ENCODE results near the gene ALPK3. TPM values are rescaled to one million over a fixed set of nuclear protein-coding genes. Genes with fewer than 3 reads are reported as not detected.

ALPK3 gene
- polyA plus RNA-seq, 3 donors from 2014 or later: not detected

DNA sequence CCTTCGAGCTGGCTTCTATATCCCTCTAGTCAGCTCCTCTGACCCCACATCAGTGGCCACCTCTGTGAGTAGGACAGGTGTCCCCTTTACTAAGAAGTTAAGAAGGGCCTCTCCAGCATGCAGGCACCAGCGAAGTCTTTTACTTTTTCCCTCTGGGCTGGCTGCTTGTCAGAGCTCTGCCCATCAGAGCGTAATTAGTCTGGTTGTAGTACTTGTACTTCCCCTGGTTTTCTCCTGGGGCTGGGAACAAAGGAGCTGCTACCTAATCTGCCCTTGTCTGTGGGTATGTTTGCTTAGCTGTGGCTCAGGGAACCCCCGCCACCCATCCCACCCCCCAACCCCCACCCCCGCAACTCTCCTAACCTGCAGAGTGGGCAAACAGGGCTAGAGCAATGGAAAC, 27.4 kb upstream of the ALPK3 start:
- Mint-ChIP-seq H3K4me1 (peaks cover 40 to 60% of the 10 kb centered on the region in 2 donors), H3K9me3 (no peaks in the 10 kb centered on the region), H3K27ac (peak overlapping the region in 3 of 6 donors; percentile 41 to 74 (median 53)), H3K36me3 (peaks cover 6 to 27% (median 15%) of the 10 kb centered on the region in 3 donors), H3K27me3 (ENCODE audit: low read depth in 3 of 3) (peaks cover 0 to 3% (median 0%) of the 10 kb centered on the region in 3 donors), H3K4me3 (no peak overlapping the region)
- no peak for DNase-seq

DNA sequence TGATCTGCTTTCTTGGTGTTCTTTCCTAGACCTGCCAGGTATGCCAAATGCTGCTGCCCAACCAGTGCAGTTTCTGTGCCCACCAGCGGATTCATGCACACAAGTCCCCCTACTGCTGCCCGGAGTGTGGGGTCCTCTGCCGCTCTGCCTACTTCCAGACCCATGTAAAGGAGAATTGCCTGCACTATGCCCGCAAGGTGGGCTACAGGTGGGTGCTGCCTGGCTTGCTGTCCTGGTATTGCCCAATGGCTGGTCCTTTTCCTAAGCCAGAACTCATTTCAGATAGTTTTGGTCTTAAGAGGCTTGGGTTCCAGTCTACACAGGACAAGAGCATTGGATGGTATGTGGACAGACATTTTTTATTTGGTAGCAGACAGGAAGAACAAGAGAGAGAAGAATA, 26.5 kb upstream of the ALPK3 start:
- H3K9me3 Mint-ChIP-seq: no peaks in the 10 kb centered on the region
- H3K4me3 Mint-ChIP-seq: peak overlapping the region in 1 of 5 donors; percentile 11
- peaks cover 0 to 3% (median 0%) of the 10 kb centered on the region in 3 donors for H3K27me3 Mint-ChIP-seq (ENCODE audit: low read depth in 3 of 3)
- H3K4me1 Mint-ChIP-seq: peaks cover 31 to 51% of the 10 kb centered on the region in 2 donors
- no peak for DNase-seq
- H3K36me3 Mint-ChIP-seq: peaks cover 6 to 19% (median 13%) of the 10 kb centered on the region in 3 donors
- peak overlapping the region; percentile 13 to 83 (median 47) for H3K27ac Mint-ChIP-seq

DNA sequence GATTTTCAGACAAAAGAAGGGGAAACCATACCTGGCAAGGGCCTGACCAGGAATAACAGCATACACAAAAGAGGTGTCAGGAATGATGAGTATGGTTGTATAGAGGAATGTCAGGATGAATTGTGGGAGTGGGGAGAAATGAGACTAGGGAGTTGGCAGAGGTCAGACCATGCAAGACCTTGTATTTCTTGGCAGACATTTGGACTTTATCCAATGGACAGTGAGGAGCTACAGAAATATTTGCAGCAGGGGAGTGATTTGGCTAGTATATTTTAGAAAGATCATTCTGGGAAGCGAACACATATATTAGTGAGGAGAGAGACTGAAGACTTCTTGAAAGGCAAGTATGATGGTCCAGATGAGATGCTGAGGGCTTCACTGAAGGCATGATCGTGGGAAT, 25.4 kb upstream of the ALPK3 start:
- H3K36me3 Mint-ChIP-seq: peaks cover 6 to 20% (median 17%) of the 10 kb centered on the region in 3 donors
- H3K4me3 Mint-ChIP-seq: no peak overlapping the region
- DNase-seq: no peak
- H3K4me1 Mint-ChIP-seq: peaks cover 23 to 48% of the 10 kb centered on the region in 2 donors
- H3K27ac Mint-ChIP-seq: peak overlapping the region in 4 of 6 donors; percentile 1 to 19 (median 16)
- peaks cover 0 to 3% (median 0%) of the 10 kb centered on the region in 3 donors for H3K27me3 Mint-ChIP-seq (ENCODE audit: low read depth in 3 of 3)
- H3K9me3 Mint-ChIP-seq: no peaks in the 10 kb centered on the region

DNA sequence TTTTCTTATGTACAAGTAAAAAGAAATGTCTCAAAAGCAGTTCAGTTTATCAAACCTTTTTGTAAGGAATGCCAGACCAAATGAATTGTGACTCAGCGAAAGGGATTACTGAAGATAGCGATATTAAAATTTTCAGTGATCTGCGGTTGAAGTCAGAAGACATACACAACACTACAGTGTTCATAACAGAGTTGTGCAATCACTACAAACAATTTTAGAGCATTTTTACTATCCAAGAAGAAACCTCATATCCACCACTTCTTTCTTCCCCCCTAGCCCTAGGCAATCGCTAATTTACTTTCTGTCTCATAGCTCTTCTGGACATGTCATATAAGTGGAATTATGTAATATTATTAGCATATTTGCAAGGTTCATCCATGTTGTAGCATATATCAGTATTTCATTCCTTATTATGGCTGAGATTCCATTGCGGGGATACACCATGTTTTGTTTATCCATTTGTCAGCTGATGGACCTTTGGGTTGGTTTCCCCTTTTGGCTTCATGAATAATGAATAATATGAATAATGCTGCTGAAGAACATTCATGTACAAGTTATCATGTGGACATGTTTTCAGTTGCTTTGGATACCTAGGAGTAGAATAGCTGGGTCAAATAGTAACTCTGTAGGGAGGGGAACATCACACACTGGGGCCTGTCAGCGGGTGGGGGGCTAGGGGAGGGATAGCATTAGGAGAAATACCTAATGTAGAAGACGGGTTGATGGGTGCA, 23.6 kb upstream of the ALPK3 start:
- Mint-ChIP-seq H3K4me1 (peaks cover 9 to 32% of the 10 kb centered on the region in 2 donors), H3K4me3 (no peak overlapping the region), H3K27ac (no peak overlapping the region), H3K27me3 (ENCODE audit: low read depth in 3 of 3) (peaks cover 0 to 3% (median 0%) of the 10 kb centered on the region in 3 donors), H3K9me3 (no peaks in the 10 kb centered on the region), H3K36me3 (peaks cover 6 to 23% (median 17%) of the 10 kb centered on the region in 3 donors)
- no peak for DNase-seq

DNA sequence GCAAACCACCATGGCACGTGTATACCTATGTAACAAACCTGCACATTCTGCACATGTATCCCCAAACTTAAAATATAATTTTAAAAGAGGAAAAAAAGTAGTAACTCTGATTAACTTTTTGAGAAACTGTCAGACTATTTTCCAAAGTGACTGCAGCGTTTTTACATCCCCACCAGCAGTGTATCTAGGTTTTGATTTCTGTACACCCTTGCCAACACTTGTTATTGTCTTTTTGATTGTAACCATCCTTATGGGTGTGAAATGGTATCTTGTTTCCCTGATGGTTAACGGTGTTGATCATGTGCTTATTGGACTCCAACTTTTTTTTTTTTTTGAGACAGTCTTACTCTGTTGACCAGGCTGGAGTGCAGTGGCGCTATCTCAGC, 23.0 kb upstream of the ALPK3 start:
- no peaks in the 10 kb centered on the region for H3K9me3 Mint-ChIP-seq
- peaks cover 8 to 28% of the 10 kb centered on the region in 2 donors for H3K4me1 Mint-ChIP-seq
- no peak overlapping the region for H3K4me3 Mint-ChIP-seq
- DNase-seq: no peak
- H3K36me3 Mint-ChIP-seq: peaks cover 6 to 23% (median 17%) of the 10 kb centered on the region in 3 donors
- peaks cover 0 to 3% (median 0%) of the 10 kb centered on the region in 3 donors for H3K27me3 Mint-ChIP-seq (ENCODE audit: low read depth in 3 of 3)
- H3K27ac Mint-ChIP-seq: no peak overlapping the region

DNA sequence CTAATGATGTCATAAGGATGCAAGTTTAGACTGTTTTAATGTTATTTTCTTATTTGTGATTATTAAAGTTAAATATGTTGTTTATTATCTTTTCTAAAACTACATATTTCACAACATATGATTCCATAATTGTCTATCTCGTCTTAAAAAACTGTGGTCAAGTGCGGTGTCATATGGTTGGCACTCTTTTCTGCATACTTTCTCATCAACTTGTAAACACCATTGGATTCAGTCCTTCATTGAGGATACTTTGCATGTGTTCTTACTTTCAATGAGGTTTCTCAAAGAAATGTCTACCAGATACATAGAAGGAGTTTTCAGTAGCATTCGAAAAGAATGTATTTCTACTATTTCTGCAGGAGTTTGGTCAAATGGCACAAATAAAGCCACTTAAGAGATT, 22.0 kb upstream of the ALPK3 start:
- Mint-ChIP-seq H3K27me3 (ENCODE audit: low read depth in 3 of 3) (peaks cover 0 to 3% (median 0%) of the 10 kb centered on the region in 3 donors), H3K27ac (no peak overlapping the region), H3K36me3 (peaks cover 6 to 24% (median 19%) of the 10 kb centered on the region in 3 donors), H3K4me1 (peaks cover 4 to 20% of the 10 kb centered on the region in 2 donors), H3K9me3 (no peaks in the 10 kb centered on the region), H3K4me3 (no peak overlapping the region)
- no peak for DNase-seq

DNA sequence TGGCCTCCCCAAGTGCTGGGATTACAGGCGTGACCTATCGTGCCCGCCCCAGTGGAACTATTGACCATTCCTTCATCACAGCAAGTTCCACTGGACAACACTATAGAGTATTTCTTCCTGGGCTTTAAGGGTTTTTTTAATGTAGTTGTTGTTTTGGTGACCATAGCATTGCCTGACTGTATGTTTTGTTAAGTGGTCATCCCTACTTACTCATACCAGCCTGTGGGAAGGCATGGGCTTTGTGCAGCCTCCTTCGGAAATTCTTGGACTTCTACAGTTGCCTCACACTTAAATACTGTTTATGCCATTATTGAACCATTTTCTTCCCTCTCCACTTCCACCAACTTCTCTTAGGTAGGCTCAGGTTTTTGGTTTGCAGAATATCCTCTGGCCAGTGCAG, 19.9 kb upstream of the ALPK3 start:
- Mint-ChIP-seq H3K4me1 (peaks cover 1 to 6% of the 10 kb centered on the region in 2 donors), H3K4me3 (no peak overlapping the region), H3K9me3 (no peaks in the 10 kb centered on the region), H3K27ac (peak overlapping the region in 1 of 6 donors; percentile 13), H3K27me3 (ENCODE audit: low read depth in 3 of 3) (peaks cover 0 to 2% (median 0%) of the 10 kb centered on the region in 3 donors), H3K36me3 (peaks cover 3 to 24% (median 18%) of the 10 kb centered on the region in 3 donors)
- no peak for DNase-seq

DNA sequence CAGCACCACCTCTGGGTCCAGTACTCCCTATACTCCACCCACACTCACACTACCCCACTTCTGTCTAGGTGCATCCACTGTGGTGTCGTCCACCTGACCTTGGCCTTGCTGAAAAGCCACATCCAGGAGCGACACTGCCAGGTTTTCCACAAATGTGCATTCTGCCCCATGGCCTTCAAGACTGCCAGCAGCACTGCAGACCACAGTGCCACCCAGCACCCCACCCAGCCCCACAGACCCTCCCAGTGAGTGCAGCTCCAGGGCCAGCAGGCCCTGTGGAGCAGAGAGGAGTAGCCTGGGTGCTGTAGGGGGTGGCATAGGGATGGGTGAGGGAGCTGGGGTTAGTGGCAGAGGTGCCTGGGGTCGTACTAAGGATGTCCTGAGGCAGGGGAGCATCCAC, 19.4 kb upstream of the ALPK3 start:
- Mint-ChIP-seq H3K4me3 (no peak overlapping the region), H3K4me1 (peaks cover 1 to 6% of the 10 kb centered on the region in 2 donors), H3K9me3 (no peaks in the 10 kb centered on the region), H3K27ac (peak overlapping the region in 1 of 6 donors; percentile 58), H3K36me3 (peaks cover 0 to 25% (median 20%) of the 10 kb centered on the region in 3 donors), H3K27me3 (ENCODE audit: low read depth in 3 of 3) (peaks cover 0 to 2% (median 0%) of the 10 kb centered on the region in 3 donors)
- no peak for DNase-seq

DNA sequence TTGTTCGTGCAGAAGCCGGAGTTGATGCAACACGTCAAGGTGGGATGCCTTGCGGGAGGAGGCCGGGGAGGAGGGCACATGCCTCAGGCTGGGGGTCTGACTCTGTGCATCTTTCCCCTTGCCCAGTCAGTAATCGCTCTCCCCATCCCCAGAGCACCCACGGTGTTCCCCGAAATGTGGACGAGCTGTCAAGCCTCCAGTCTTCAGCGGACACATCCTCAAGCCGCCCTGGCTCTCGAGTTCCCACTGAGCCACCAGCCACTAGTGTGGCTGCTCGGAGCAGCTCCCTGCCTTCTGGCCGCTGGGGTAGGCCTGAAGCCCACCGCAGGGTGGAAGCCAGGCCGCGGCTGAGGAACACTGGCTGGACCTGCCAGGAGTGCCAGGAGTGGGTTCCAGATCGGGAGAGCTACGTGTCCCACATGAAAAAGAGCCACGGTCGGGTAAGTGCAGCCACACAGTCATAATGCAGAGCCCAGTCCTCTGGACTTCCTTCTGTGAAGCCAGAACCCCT, 18.7 kb upstream of the ALPK3 start:
- Mint-ChIP-seq H3K4me3 (no peak overlapping the region), H3K9me3 (no peaks in the 10 kb centered on the region), H3K27me3 (ENCODE audit: low read depth in 3 of 3) (peaks cover 0 to 2% (median 0%) of the 10 kb centered on the region in 3 donors), H3K4me1 (peaks cover 1 to 6% of the 10 kb centered on the region in 2 donors), H3K27ac (no peak overlapping the region), H3K36me3 (peaks cover under 1 to 25% (median 21%) of the 10 kb centered on the region in 3 donors)
- no peak for DNase-seq

DNA sequence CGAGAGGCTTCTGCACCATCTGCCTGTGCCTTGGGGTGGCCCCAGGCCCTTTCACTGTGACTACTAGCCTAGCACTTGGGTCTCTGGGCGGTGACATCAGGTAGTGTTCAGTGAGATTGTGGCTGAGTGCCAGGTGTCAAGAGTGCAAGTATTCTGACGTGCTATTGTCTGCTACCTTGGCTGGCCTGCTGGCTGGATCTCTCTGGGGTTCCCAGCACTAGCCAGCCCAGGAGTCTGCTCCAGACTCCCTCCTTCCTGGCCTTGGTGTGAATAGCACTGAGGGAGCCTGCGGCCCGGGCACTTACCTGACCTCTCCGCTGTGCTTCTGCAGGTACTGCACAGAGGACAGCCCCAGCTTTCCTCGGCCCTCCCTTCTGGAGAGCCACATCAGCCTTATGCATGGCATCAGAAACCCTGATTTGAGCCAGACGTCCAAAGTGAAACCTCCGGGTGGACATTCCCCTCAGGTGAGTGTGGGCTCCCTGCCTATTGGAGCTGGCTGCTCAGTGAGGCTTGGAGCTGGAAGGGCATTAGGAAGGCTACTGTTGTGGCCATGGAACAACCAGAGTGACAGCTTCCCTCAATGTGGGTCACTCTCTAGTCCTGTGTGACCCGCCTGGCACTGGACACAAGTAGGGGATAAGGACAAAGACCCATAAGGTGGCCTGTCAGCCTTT, 17.5 kb upstream of the ALPK3 start:
- no peak for DNase-seq
- no peaks in the 10 kb centered on the region for H3K9me3 Mint-ChIP-seq
- peaks cover 3 to 24% (median 21%) of the 10 kb centered on the region in 3 donors for H3K36me3 Mint-ChIP-seq
- H3K27ac Mint-ChIP-seq: peak overlapping the region in 1 of 6 donors; percentile 73
- no peak overlapping the region for H3K4me3 Mint-ChIP-seq
- peaks cover 0 to 6% of the 10 kb centered on the region in 2 donors for H3K4me1 Mint-ChIP-seq
- peaks cover 0 to 2% (median 0%) of the 10 kb centered on the region in 3 donors for H3K27me3 Mint-ChIP-seq (ENCODE audit: low read depth in 3 of 3)

DNA sequence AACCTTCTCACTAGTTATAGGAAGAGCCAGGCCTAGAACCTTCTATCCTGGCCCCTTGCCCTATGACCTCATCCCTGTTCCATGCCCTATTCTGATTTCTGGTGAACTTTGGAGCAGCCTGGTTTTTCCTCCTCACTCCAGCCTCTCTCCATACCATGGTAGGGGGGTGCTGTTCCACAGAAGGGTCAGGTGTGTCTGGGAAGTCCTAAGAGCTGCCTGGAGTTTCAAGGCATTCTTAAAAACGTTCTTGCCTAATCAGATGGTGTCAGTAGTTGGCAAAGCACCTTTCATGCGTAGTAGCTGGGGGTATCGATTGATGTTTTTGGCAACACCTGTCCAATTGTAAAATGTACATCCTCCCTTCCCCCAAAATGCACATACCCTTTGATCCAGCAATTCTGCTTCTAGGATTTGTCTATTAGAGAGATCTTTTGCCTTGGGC, 16.8 kb upstream of the ALPK3 start:
- peak overlapping the region in 2 of 6 donors; percentile 45 to 73 for H3K27ac Mint-ChIP-seq
- peaks cover 0 to 2% (median 0%) of the 10 kb centered on the region in 3 donors for H3K27me3 Mint-ChIP-seq (ENCODE audit: low read depth in 3 of 3)
- no peak for DNase-seq
- H3K9me3 Mint-ChIP-seq: no peaks in the 10 kb centered on the region
- H3K36me3 Mint-ChIP-seq: peaks cover 3 to 26% (median 25%) of the 10 kb centered on the region in 3 donors
- no peak overlapping the region for H3K4me3 Mint-ChIP-seq
- H3K4me1 Mint-ChIP-seq: peaks cover 0 to 6% of the 10 kb centered on the region in 2 donors

DNA sequence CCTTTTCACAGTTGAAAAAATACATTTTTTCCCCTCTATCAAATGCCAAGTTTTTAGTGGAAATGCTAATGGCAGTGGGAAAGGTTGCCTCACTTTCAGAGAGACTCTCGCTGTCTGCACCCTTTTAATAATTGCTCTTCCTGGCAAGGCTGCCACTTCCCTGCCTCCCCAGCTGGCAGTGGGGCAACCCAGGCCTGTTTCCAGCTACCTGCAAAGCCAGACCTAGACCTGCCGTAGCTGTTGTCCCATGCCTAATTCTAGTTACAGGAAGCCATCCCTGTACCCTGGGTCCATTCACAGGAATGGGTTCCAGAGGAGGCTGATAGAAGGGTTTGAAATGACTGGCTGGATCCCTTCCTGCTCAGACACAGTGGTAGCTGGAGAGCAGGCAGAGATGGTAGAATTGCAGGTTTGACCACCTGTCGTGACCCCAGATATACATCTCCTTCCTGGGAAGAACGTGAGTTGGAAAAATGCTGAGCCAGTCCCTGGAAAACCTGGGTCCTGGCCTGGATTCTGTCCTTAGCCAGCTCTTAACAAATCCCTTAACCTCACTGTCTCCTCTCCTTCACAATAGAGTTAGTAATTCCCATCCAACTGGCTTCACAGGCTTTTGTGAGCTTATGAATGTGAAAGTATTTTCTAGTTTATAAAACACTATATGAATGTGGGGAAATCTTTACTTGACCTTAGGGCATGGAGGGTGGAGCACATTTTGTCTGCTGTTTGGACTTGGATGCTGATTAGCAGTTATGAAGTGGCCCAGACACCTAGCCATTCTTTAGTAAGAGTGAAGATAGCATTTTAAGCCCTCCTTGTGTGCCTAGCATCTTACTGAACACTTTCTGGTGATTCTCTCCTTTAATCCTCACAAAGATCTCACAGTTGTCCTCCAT, 12.9 kb upstream of the ALPK3 start:
- peaks cover 3 to 24% (median 16%) of the 10 kb centered on the region in 3 donors for H3K36me3 Mint-ChIP-seq
- H3K27ac Mint-ChIP-seq: peak overlapping the region in 3 of 6 donors; percentile 40 to 63 (median 58)
- H3K4me1 Mint-ChIP-seq: no peaks in the 10 kb centered on the region
- DNase-seq: no peak
- no peak overlapping the region for H3K4me3 Mint-ChIP-seq
- no peaks in the 10 kb centered on the region for H3K27me3 Mint-ChIP-seq (ENCODE audit: low read depth in 3 of 3)
- no peaks in the 10 kb centered on the region for H3K9me3 Mint-ChIP-seq

DNA sequence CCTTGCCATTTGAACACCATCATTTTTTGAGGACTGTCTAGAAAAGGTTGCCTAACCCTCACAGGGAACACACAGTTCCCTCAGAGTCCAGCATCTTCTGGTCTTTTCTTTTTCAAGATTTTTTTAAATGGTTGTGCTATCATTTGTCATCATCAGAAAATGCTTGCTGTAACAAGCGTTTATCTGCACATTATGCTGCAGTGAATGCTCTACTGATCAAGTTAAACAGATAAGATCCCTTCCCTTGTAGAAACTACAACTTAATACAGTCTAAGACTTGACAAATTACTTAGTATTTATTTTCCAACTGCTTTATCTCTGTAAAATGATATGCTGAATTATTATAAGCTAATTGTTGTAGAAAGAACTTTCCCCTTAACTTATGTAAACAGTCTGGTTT, 11.9 kb upstream of the ALPK3 start:
- Mint-ChIP-seq H3K9me3 (no peaks in the 10 kb centered on the region), H3K4me3 (no peak overlapping the region), H3K27ac (peak overlapping the region in 3 of 6 donors; percentile 1 to 62 (median 21)), H3K36me3 (peaks cover 5 to 21% (median 15%) of the 10 kb centered on the region in 3 donors), H3K4me1 (no peaks in the 10 kb centered on the region), H3K27me3 (ENCODE audit: low read depth in 3 of 3) (no peaks in the 10 kb centered on the region)
- no peak for DNase-seq

All from immature natural killer cell (primary cell).